ENCODE data around the gene FUZ. TPM values are rescaled to one million over a fixed set of nuclear protein-coding genes. Genes with fewer than 3 reads are reported as not detected.

Gene FUZ
- total and polyA plus RNA-seq, 12 donors = 7.6 to 72.5 (median 45.7) TPM

GRCh38 chr19:49851456-49852259 lies 38.6 kb upstream of the FUZ start:
- 0 to 2% (median 1%) methylated on average over 13 to 78 of the region's 78 CpGs for WGBS, 4 donors
- peak; percentile 44 to 69 (median 58) for DNase-seq
- peaks cover 11 to 30% of the 10 kb centered on the region in 2 donors for H3K4me1 ChIP-seq (replicated peaks in 1 of 2)

GRCh38 chr19:49850487-49851342 lies 37.6 kb upstream of the FUZ start, which contains the start of gene PTOV1:
TSS of gene PTOV1 (plus strand) at chr19:49851159.
- Histone ChIP-seq H3K4me1 (replicated peaks in 1 of 2) (peaks cover 11 to 26% of the 10 kb centered on the region in 2 donors), H3K4me3 (peak within 1 kb of the TSS; percentile 12 to 90 (median 64)), H3K9me3 (replicated peaks in 1 of 3) (no peaks in the 10 kb centered on the region), H3K27me3 (no peaks in the 10 kb centered on the region), H3K36me3 (replicated peaks in 1 of 2) (peaks cover 0 to 11% of the 10 kb centered on the region in 2 donors), H3K27ac (peak within 1 kb of the TSS; percentile 95 to 99 (median 98))
- DNase-seq = peak; percentile 90 to 96 (median 95)
- 0 to 6% (median 1%) methylated on average over 7 to 98 of the region's 98 CpGs for WGBS, 4 donors
- intact Hi-C loops (cut with DNase I) = no loop called here
- peak in 1 of 6 experiments; percentile 10 for TF ChIP-seq CTCF (IDR thresholded peaks at IDR 0.05)
- TF ChIP-seq POLR2A (IDR thresholded peaks at IDR 0.05) = peak; percentile 53 to 64

More at GRCh38 chr19:49851456-49852259, 38.6 kb upstream of the FUZ start:
- TF ChIP-seq CTCF (IDR thresholded peaks at IDR 0.05) = no peak
- TF ChIP-seq POLR2A (IDR thresholded peaks at IDR 0.05) = no peak
- Histone ChIP-seq H3K9me3 (replicated peaks in 1 of 3) (no peaks in the 10 kb centered on the region), H3K27ac (peak overlapping the region in 4 of 5 donors; percentile 96 to 99 (median 98)), H3K36me3 (replicated peaks in 1 of 2) (peaks cover 0 to 21% of the 10 kb centered on the region in 2 donors), H3K27me3 (no peaks in the 10 kb centered on the region), H3K4me3 (peak overlapping the region in 2 of 4 donors; percentile 84 to 90)
- intact Hi-C loops (cut with DNase I) = no loop called here

- intact Hi-C loops (cut with DNase I) = no loop called here
- peak overlapping the region; percentile 37 to 99 (median 98) for H3K27ac ChIP-seq
- peaks cover 11 to 26% of the 10 kb centered on the region in 2 donors for H3K4me1 ChIP-seq (replicated peaks in 1 of 2)
- no peaks in the 10 kb centered on the region for H3K9me3 ChIP-seq (replicated peaks in 1 of 3)
- TF ChIP-seq POLR2A (IDR thresholded peaks at IDR 0.05) (no peak), CTCF (IDR thresholded peaks at IDR 0.05) (no peak)
- peaks cover 0 to 9% of the 10 kb centered on the region in 2 donors for H3K36me3 ChIP-seq (replicated peaks in 1 of 2)
- 57 to 64% (median 59%) methylated on average over 12 of the region's 12 CpGs for WGBS, 4 donors
- H3K27me3 ChIP-seq = no peaks in the 10 kb centered on the region
- peak overlapping the region in 2 of 4 donors; percentile 84 to 90 for H3K4me3 ChIP-seq
- no peak for DNase-seq
Observed at GRCh38 chr19:49850221-49850486, 37.1 kb upstream of the FUZ start.
